ENCODE data around the gene TNN.
"Not testable (repeated sequence)": the region's sequence is repeated elsewhere in the genome, so short reads cannot be mapped to it uniquely, and the experiment has no call there.

Gene TNN

DNA sequence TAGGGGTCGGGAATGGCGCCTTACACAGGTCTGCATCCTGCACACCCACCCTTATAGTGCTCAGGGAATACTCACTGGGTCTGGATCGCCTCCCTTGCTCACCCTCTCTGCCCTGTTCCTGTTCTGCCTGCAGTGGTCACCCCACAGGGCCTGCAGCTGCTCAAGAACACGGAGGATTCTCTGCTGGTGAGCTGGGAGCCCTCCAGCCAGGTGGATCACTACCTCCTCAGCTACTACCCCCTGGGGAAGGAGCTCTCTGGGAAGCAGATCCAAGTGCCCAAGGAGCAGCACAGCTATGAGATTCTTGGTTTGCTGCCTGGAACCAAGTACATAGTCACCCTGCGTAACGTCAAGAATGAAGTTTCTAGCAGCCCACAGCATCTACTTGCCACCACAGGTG is 12.4 kb downstream of the TNN start:
- no peaks in the 10 kb centered on the region for H3K4me1 ChIP-seq (ENCODE audit: insufficient read depth, low read length)
- H3K36me3 ChIP-seq (ENCODE audit: insufficient read depth, low read length) = no peaks in the 10 kb centered on the region
- no peaks in the 10 kb centered on the region for H3K9me3 ChIP-seq (ENCODE audit: control insufficient read depth, insufficient read depth, low read length)
- no peak overlapping the region for H3K9ac ChIP-seq (ENCODE audit: low read depth, low read length)

- Histone ChIP-seq H3K36me3 (ENCODE audit: insufficient read depth, low read length) (no peaks in the 10 kb centered on the region), H3K9me3 (ENCODE audit: control insufficient read depth, insufficient read depth, low read length) (no peaks in the 10 kb centered on the region), H3K9ac (ENCODE audit: low read depth, low read length) (no peak overlapping the region), H3K4me1 (ENCODE audit: insufficient read depth, low read length) (no peaks in the 10 kb centered on the region)
Observed at GRCh38 chr1:175081983-175082382, 14.3 kb downstream of the TNN start.

DNA sequence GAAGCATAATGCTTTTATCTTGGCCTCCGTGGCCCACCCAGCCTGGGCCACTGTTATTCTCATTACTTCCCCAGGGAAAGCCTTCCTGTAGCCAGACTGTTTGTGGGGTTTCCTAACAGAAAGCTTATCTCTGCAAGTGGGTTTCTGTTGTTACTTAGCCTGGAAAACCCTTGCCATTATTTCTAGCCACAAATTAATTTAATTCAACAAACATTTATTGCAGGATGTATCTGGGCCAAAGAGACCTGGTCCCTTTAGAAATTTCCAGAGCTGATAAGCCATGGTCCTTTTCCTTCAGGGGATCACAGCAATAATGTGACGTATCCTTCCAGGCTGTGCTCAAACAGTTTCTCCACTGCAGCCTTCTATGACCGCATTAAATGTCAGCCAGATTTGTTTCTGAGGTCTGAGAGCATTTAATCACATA is 20.9 kb downstream of the TNN start:
- H3K4me1 ChIP-seq (ENCODE audit: insufficient read depth, low read length) = peaks cover 9% of the 10 kb centered on the region; the same call in 1 of the 2 replicates
- no peaks in the 10 kb centered on the region for H3K9me3 ChIP-seq (ENCODE audit: control insufficient read depth, insufficient read depth, low read length)
- no peak overlapping the region for H3K9ac ChIP-seq (ENCODE audit: low read depth, low read length)
- no peaks in the 10 kb centered on the region for H3K36me3 ChIP-seq (ENCODE audit: insufficient read depth, low read length)

GRCh38 chr1:175089136-175089718 is 21.6 kb downstream of the TNN start:
- H3K9ac ChIP-seq (ENCODE audit: low read depth, low read length) = no peak overlapping the region
- no peaks in the 10 kb centered on the region for H3K36me3 ChIP-seq (ENCODE audit: insufficient read depth, low read length)
- H3K9me3 ChIP-seq (ENCODE audit: control insufficient read depth, insufficient read depth, low read length) = no peaks in the 10 kb centered on the region
- peaks cover 9% of the 10 kb centered on the region; the same call in 1 of the 2 replicates for H3K4me1 ChIP-seq (ENCODE audit: insufficient read depth, low read length)

DNA sequence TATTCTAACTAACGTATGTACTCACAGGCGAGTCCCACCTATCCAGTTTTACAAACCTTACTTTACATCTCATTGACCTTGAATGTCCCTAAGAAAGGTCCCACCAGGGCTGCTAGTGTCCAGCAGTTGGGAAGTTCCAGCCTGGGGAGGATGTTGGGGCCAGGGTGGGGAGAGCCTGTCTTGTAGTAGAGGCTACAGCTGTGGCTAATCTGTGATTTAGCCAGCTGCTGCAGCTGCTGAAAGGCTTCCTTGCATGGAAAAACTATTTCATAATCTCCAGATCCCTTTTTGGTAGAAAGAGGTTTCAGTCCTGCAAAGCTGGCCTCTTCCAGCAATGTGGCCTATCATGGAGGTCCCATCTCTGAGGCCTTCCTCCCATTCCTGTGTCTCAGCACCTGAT is 23.1 kb downstream of the TNN start:
- Histone ChIP-seq H3K9me3 (ENCODE audit: control insufficient read depth, insufficient read depth, low read length) (no peaks in the 10 kb centered on the region), H3K36me3 (ENCODE audit: insufficient read depth, low read length) (no peaks in the 10 kb centered on the region), H3K9ac (ENCODE audit: low read depth, low read length) (no peak overlapping the region), H3K4me1 (ENCODE audit: insufficient read depth, low read length) (peaks cover 9% of the 10 kb centered on the region; the same call in 1 of the 2 replicates)

DNA sequence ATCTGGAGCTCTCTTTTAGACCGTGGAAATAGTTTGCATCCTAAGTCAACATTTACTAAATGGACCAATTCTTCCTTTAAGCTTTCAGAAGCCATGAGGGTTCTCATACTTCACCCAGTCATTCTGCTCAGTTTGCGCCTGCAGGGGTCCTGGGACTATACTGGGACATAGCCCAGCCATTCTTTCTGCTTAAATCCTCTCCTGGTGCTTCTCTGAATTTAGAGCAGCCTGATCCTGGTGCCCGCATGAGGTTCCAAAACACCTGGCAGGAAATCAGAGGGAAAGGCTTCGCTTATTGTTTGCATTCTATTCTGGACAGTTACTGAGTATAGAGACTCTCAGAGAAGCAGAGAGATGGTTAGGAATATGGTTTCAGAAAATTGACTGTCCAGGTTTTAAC is 27.0 kb downstream of the TNN start:
- H3K36me3 ChIP-seq (ENCODE audit: insufficient read depth, low read length) = no peaks in the 10 kb centered on the region
- no peak overlapping the region for H3K9ac ChIP-seq (ENCODE audit: low read depth, low read length)
- no peaks in the 10 kb centered on the region for H3K9me3 ChIP-seq (ENCODE audit: control insufficient read depth, insufficient read depth, low read length)
- H3K4me1 ChIP-seq (ENCODE audit: insufficient read depth, low read length) = no peaks in the 10 kb centered on the region

DNA sequence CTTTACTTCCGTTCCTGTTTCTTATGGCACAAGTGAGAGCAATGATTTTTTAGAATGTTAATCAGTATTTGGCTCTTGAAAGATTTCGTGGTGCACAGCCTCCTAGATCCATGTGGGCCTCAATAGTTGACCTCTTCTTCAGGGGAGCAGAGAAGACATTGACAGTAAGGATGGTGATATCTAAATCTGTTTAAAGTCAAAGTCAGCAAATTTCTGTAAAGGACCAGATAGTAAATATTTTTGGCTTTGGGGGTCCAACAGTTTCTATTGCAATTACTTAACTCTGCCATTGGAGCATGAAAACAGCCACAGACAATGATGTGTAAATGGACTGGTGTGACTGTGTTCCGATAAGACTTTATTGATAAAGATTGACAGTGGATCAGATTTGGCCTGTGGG is 27.4 kb downstream of the TNN start:
- no peaks in the 10 kb centered on the region for H3K9me3 ChIP-seq (ENCODE audit: control insufficient read depth, insufficient read depth, low read length)
- no peaks in the 10 kb centered on the region for H3K36me3 ChIP-seq (ENCODE audit: insufficient read depth, low read length)
- H3K9ac ChIP-seq (ENCODE audit: low read depth, low read length) = no peak overlapping the region
- H3K4me1 ChIP-seq (ENCODE audit: insufficient read depth, low read length) = no peaks in the 10 kb centered on the region

DNA sequence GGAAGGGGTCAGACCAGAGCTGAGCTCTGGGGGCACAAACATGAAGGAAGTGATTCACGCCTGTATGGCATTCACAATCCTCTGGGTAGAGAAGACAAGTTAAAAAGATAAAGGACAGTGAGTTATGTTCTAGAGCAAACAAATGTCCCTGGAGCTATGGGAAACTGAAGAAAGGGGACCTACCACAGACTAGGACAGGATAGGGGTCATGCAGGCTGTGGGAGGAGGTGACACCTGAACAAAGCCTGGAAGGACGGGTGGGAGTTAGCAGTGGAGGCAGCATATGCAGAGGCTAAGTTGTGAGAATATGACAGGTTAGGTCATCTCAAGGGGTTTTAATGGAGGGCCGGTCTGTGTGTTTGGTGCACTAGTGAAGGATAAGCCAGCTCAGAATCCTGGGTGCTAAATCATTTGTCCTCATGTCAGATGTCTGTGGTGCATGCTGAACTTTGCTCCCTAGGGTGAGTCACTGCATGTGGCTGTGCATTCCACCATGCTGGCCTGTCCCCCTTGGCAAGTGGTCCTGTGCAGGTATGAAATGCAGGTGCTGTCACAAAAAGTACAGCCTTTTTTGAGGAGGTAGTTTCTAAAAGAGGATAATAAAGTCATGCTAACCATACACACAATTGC is 28.5 kb downstream of the TNN start:
- Histone ChIP-seq H3K9ac (ENCODE audit: low read depth, low read length) (no peak overlapping the region), H3K36me3 (ENCODE audit: insufficient read depth, low read length) (no peaks in the 10 kb centered on the region), H3K9me3 (ENCODE audit: control insufficient read depth, insufficient read depth, low read length) (no peaks in the 10 kb centered on the region), H3K4me1 (ENCODE audit: insufficient read depth, low read length) (no peaks in the 10 kb centered on the region)

GRCh38 chr1:175097361-175097760 is 29.7 kb downstream of the TNN start:
- H3K9me3 ChIP-seq (ENCODE audit: control insufficient read depth, insufficient read depth, low read length) = no peaks in the 10 kb centered on the region
- H3K9ac ChIP-seq (ENCODE audit: low read depth, low read length) = no peak overlapping the region
- no peaks in the 10 kb centered on the region for H3K4me1 ChIP-seq (ENCODE audit: insufficient read depth, low read length)
- no peaks in the 10 kb centered on the region for H3K36me3 ChIP-seq (ENCODE audit: insufficient read depth, low read length)

DNA sequence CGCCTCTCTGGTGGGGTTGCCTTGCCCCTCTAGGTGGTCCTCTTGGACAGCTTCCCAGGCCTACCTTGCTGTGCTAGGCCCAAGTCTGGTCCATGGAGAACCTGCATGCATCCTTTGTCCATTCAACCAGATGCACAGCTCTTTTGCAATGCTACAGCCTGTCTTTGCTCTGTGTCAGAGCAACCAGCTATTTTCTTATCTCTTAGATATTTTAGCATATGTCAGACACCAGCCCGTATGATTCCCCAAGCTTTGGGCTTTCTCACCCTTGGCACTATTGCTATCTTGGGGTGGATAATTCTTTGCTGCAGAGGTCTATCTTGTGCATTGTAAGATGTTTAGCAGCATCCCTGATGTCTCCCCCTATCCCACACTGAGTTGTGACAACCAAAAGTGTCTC is 32.3 kb downstream of the TNN start:
- no peaks in the 10 kb centered on the region for H3K4me1 ChIP-seq (ENCODE audit: insufficient read depth, low read length)
- no peak overlapping the region for H3K9ac ChIP-seq (ENCODE audit: low read depth, low read length)
- no peaks in the 10 kb centered on the region for H3K9me3 ChIP-seq (ENCODE audit: control insufficient read depth, insufficient read depth, low read length)
- no peaks in the 10 kb centered on the region for H3K36me3 ChIP-seq (ENCODE audit: insufficient read depth, low read length)

- not testable (repeated sequence) for H3K9ac ChIP-seq (ENCODE audit: low read depth, low read length); H3K36me3 ChIP-seq (ENCODE audit: insufficient read depth, low read length); H3K4me1 ChIP-seq (ENCODE audit: insufficient read depth, low read length); H3K9me3 ChIP-seq (ENCODE audit: control insufficient read depth, insufficient read depth, low read length)
Observed at GRCh38 chr1:175102166-175102565, 34.5 kb downstream of the TNN start.

DNA sequence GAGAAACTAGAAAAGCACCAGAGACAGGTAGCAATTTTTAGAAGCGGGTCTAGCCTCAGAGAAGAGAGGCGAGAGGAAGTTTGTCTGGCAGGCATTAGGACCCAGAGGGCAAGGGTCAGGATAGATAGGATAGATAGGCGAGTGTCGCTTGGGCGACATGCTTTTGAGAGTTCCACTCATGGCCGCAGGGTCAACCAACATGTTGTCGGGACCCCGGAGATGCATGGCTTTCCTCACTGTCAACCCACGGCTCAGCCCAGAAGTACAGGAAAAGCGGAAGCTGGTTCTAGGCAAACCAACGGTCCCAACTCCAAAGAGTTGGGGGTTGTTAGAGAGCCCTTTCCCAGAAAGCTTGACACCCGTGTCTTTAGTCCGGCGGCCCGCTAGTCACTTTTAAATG is 38.9 kb downstream of the TNN start:
- H3K9me3 ChIP-seq (ENCODE audit: control insufficient read depth, insufficient read depth, low read length); H3K9ac ChIP-seq (ENCODE audit: low read depth, low read length); H3K4me1 ChIP-seq (ENCODE audit: insufficient read depth, low read length); H3K36me3 ChIP-seq (ENCODE audit: insufficient read depth, low read length): not testable (repeated sequence)

GRCh38 chr1:175108331-175108820 is 40.7 kb downstream of the TNN start:
- not testable (repeated sequence) for H3K36me3 ChIP-seq (ENCODE audit: insufficient read depth, low read length); H3K9ac ChIP-seq (ENCODE audit: low read depth, low read length); H3K9me3 ChIP-seq (ENCODE audit: control insufficient read depth, insufficient read depth, low read length); H3K4me1 ChIP-seq (ENCODE audit: insufficient read depth, low read length)

DNA sequence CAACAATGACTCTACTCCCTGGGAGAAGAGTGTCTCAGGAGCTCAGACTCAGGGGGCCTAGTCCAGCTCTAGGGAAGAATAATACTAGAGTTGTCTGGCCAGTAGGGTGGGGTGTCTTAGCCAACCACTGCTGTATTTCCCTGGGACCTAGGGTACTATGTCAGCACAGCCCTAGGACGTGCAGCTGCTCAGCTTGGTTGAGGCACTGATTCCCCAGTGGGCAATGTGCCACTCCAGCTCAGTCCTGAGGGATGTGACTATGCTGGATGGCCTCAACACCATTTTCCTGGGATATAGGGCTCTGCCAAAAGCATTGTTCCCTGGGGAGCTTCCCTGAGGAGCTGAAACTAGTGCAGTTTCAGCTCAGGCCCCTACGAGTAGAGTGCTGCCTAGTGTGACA is 47.4 kb downstream of the TNN start:
- no peaks in the 10 kb centered on the region for H3K4me1 ChIP-seq (ENCODE audit: insufficient read depth, low read length)
- H3K9me3 ChIP-seq (ENCODE audit: control insufficient read depth, insufficient read depth, low read length) = peaks cover 2% of the 10 kb centered on the region; the same call in 1 of the 2 replicates
- no peak overlapping the region for H3K9ac ChIP-seq (ENCODE audit: low read depth, low read length)
- no peaks in the 10 kb centered on the region for H3K36me3 ChIP-seq (ENCODE audit: insufficient read depth, low read length)

- Histone ChIP-seq H3K36me3 (ENCODE audit: insufficient read depth, low read length) (no peaks in the 10 kb centered on the region), H3K4me1 (ENCODE audit: insufficient read depth, low read length) (no peaks in the 10 kb centered on the region), H3K9ac (ENCODE audit: low read depth, low read length) (no peak overlapping the region), H3K9me3 (ENCODE audit: control insufficient read depth, insufficient read depth, low read length) (peaks cover 2% of the 10 kb centered on the region; the same call in 1 of the 2 replicates)
Observed at GRCh38 chr1:175116210-175116798, 48.7 kb downstream of the TNN start.
